Kidney (tissue), 14 donors: Measurements from ENCODE around the gene COX7A2. TPM values are rescaled to one million over a fixed set of nuclear protein-coding genes. Genes with fewer than 3 reads are reported as not detected.

ENCODE experiments used
- DNase-seq, 5 donors: peaks; one replicate each; pipeline ENCODE4 v3.0.0-alpha.2; 2013 to 2020
- FAIRE-seq: peaks from 2 replicates; lab custom pipeline; 2012; peaks lifted over from hg19 to GRCh38; lab: Jason Lieb, UNC
- H3K27ac ChIP-seq, 2 donors: one replicate each; pipeline ENCODE4 v1.7.0; 2013; ENCODE audit warnings: low read depth in 2 of 2, low read length in 2 of 2, inconsistent platforms in 1 of 2
- H3K27me3 ChIP-seq: one replicate; pipeline ENCODE4 v1.7.1; 2013; ENCODE audit warnings: low read length, inconsistent platforms; ENCODE audit not compliant: control insufficient read depth, insufficient read depth
- H3K36me3 ChIP-seq, 3 donors: one replicate each; pipeline versions ENCODE4 v1.7.0 to v1.7.1; 2013; ENCODE audit warnings: low read length in 3 of 3, control low read depth in 1 of 3, inconsistent platforms in 1 of 3; ENCODE audit not compliant: insufficient read depth in 3 of 3, control insufficient read depth in 2 of 3
- H3K4me1 ChIP-seq, 3 donors: one replicate each; pipeline versions ENCODE4 v1.7.0 to v1.7.1; 2013; ENCODE audit warnings: low read length in 3 of 3, inconsistent platforms in 1 of 3, low read depth in 1 of 3; ENCODE audit not compliant: control insufficient read depth in 2 of 3, insufficient read depth in 2 of 3
- H3K4me3 ChIP-seq, 3 donors: one replicate each; pipeline versions ENCODE4 v1.7.0 to v1.8.1; 2013; ENCODE audit warnings: low read length in 3 of 3, control low read depth in 1 of 3, inconsistent platforms in 1 of 3
- H3K9ac ChIP-seq, 3 donors: one replicate each; pipeline versions ENCODE4 v1.7.0 to v1.7.1; 2013; ENCODE audit warnings: low read length in 3 of 3, control low read depth in 1 of 3, inconsistent platforms in 1 of 3
- H3K9me3 ChIP-seq, 3 donors: one replicate each; pipeline versions ENCODE4 v1.7.0 to v1.7.1; 2013; ENCODE audit warnings: low read length in 3 of 3, control low read depth in 1 of 3, inconsistent platforms in 1 of 3; ENCODE audit not compliant: control insufficient read depth in 2 of 3, insufficient read depth in 1 of 3
- CTCF ChIP-seq: IDR thresholded peaks from 3 replicates; pipeline ENCODE4 v1.5.1; 2012; ENCODE audit warnings: mild to moderate bottlenecking, moderate library complexity, borderline replicate concordance; ENCODE audit not compliant: insufficient read depth; ENCODE audit errors: extremely low read depth
- intact Hi-C: fragments of 100-400 bp; cut with DNase I; formaldehyde crosslinking; loops from one replicate; pipeline ENCODE4 v1.11.1; 2022
- polyA plus RNA-seq: library from polyadenylated mRNA; stranded (reverse); fragments of 350-450 nt; fragmentation: Illumina TruSeq; extraction: RNeasy Lipid Tissue Mini Kit (QIAGEN cat#74804); gene quantifications from one replicate; pipeline ENCODE4 v1.2.3, GENCODE V29; 2014; ENCODE audit warnings: low read depth, low replicate concordance; ENCODE audit not compliant: insufficient read depth
- total RNA-seq: library from RNA; stranded (reverse); fragmentation: NEBNext Ultra II Directional; extraction: Animal tissue kit (Norgen Biotek cat#: 25700); gene quantifications from one replicate; pipeline ENCODE4 v1.2.1, GENCODE V29; 2021
- donor health status: control.
- donor health status: control.
- donor health status: control.
- donor health status: control.
- donor health status: control.
- donor health status: DM: yes; HTN: yes; CAD: no.
- donor health status: Normal renal cell carcinoma (clear cell type).

The COX7A2 gene
- total and polyA plus RNA-seq, 2 donors from 2014 or later, result 315 to 812 TPM

- Histone ChIP-seq H3K9ac (no peak overlapping the region), H3K27me3 (no peaks in the 10 kb centered on the region), H3K36me3 (peaks cover 3 to 25% (median 10%) of the 10 kb centered on the region in 3 donors), H3K27ac (no peak overlapping the region), H3K9me3 (no peaks in the 10 kb centered on the region), H3K4me1 (peaks cover 0 to 5% (median 0%) of the 10 kb centered on the region in 3 donors), H3K4me3 (no peak overlapping the region)
- FAIRE-seq (no peak), DNase-seq (no peak)
- intact Hi-C loops, result no loop called here
- no peak for TF ChIP-seq CTCF
These were observed 9.3 kb downstream of the COX7A2 start for GRCh38 chr6:75234126-75234865.

- DNase-seq (peak in 3 of 5 donors; percentile 40 to 52 (median 44)), FAIRE-seq (no peak)
- Histone ChIP-seq H3K27me3 (no peaks in the 10 kb centered on the region), H3K4me3 (no peak overlapping the region), H3K9ac (no peak overlapping the region), H3K4me1 (peaks cover 0 to 5% (median 0%) of the 10 kb centered on the region in 3 donors), H3K36me3 (peaks cover 0 to 18% (median 4%) of the 10 kb centered on the region in 3 donors), H3K9me3 (no peaks in the 10 kb centered on the region), H3K27ac (no peak overlapping the region)
- TF ChIP-seq CTCF, result no peak
- intact Hi-C loops, result no loop called here
These were observed 10.4 kb downstream of the COX7A2 start for GRCh38 chr6:75233092-75233615.

- Histone ChIP-seq H3K4me3 (peak overlapping the region in 2 of 3 donors; percentile 22 to 49), H3K4me1 (peaks cover 0 to 5% (median 0%) of the 10 kb centered on the region in 3 donors), H3K27me3 (no peaks in the 10 kb centered on the region), H3K9me3 (no peaks in the 10 kb centered on the region), H3K9ac (peak overlapping the region in 1 of 3 donors; percentile 20), H3K36me3 (no peaks in the 10 kb centered on the region), H3K27ac (no peak overlapping the region)
- peak; percentile 60 for TF ChIP-seq CTCF
- FAIRE-seq, result no peak
- DNase-seq, result peak in 1 of 5 donors; percentile 75
- intact Hi-C loops, result no loop called here
These were observed 12.9 kb downstream of the COX7A2 start for GRCh38 chr6:75230484-75231325.
